Measurements from ENCODE around the gene HRH2.

Gene HRH2

DNA sequence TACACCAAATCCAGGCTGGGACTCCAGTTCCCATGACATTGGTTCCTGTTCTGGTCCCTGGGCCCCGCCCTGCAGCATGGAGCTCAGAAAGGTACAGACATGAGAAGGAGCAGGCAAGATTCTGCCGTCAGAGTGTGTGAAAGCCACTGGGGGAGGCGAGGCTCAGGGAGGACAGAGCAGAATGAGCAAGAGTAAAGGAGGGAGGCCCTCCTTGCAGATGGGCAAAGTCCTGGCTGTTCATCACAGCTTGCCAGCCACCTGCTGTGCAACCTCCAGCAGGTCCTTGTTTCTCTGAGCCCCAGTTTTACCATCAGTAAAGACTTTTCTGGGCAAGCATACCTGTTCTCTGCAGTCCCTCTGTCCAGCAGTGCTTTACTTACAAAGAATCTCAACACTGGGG lies 73.3 kb downstream of the HRH2 start:
- no peak overlapping the region for H3K4me3 ChIP-seq (replicated peaks in 1 of 2; ENCODE audit: low read depth in 2 of 2, low read length in 2 of 2)
- no peak for TF ChIP-seq CTCF (IDR thresholded peaks at IDR 0.05; ENCODE audit: low read depth, low read length)
- no peak for DNase-seq (ENCODE audit: low read depth in 2 of 2)

DNA sequence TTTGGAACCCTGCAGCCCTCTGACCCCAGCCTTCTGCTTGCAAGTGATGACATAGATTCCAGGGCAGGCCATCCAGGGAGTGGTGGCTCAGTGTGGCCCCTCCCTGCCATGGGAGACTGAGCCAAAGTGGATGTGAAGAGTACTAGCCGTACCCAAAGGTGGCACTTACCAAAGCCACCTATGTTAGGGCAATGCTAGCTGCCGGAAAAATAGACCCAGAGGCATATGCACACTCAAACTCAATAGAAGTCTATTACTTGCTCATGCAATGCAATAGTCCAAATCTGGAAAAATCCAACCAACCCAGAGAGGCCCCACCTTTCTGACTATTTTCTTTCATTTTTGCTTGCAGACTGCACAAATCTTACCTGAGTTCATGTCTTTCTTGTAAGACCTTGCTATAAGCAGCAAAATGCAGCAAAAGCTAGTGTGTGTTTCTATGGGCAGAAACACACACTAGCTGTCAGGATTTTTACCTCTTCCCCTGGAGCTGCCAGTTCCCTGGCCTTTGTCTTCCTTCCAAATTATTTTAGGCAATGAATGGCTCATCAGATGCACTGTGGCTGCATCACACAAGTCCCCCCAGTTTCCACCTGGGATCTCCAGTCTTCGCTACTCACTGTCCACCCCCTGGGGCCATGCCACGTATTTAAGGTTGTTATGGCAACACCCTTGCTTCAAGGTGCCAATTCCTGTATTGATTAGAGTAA lies 74.0 kb downstream of the HRH2 start:
- no peak for TF ChIP-seq CTCF (IDR thresholded peaks at IDR 0.05; ENCODE audit: low read depth, low read length)
- no peak for DNase-seq (ENCODE audit: low read depth in 2 of 2)
- no peak overlapping the region for H3K4me3 ChIP-seq (replicated peaks in 1 of 2; ENCODE audit: low read depth in 2 of 2, low read length in 2 of 2)

DNA sequence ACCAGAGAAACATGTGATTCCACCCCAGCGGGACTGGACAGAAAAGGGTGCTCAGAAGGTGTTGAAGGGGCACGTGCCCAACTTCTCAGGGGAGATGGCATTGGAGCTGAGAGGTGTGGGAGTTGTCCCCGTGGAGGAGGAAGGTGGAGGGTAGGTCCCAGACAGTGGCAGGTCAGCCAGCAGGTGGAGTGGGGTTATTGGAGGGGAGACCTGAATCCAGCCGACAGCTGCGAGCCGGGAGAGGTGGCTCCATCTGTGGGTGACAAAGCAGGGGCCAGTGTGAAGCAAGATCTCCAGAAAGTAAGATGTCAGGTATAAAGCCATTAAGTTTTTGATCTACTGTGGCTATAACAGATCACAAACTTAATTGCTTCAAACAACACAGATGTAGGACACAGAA lies 75.1 kb downstream of the HRH2 start:
- H3K4me3 ChIP-seq (replicated peaks in 1 of 2; ENCODE audit: low read depth in 2 of 2, low read length in 2 of 2): no peak overlapping the region
- DNase-seq (ENCODE audit: low read depth in 2 of 2): no peak
- no peak for TF ChIP-seq CTCF (IDR thresholded peaks at IDR 0.05; ENCODE audit: low read depth, low read length)

DNA sequence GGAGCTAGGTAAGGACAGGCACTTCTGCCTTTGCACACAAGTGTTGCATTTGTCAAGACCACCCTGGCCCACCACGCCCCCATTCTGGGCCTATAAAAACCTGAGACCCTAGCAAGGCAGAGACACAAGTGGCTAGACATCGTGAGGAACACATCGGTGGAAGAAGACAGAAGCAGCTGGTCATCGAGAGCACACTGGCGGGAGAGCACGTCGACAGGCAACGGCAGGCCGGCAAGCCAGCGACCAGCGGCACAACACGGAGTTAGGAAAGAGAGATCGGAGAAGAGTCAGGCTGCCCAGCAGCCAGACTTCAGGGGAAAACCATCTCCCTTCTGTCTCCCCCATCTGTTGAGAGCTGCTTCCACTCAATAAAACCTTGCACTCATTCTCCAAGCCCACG lies 76.1 kb downstream of the HRH2 start:
- H3K4me3 ChIP-seq (replicated peaks in 1 of 2; ENCODE audit: low read depth in 2 of 2, low read length in 2 of 2): no peak overlapping the region
- no peak for TF ChIP-seq CTCF (IDR thresholded peaks at IDR 0.05; ENCODE audit: low read depth, low read length)
- DNase-seq (ENCODE audit: low read depth in 2 of 2): no peak

DNA sequence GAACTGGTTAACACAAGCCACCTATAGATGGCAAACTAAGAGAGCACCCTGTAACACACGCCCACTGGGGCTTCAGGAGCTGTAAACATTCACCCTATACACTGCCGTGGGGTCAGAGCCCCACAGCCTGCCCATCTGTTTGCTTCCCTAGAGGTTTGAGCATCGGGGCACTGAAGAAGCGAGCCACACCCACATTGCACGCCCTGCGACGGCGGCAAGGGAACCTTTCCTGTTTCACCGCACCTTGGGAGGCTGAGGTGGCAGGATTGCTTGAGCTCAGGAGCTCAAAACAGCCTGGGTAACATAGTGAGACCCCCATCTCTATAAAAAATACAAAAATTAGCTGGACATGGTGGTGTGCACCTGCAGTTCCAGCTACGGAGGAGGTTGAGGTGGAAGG lies 76.6 kb downstream of the HRH2 start:
- no peak for DNase-seq (ENCODE audit: low read depth in 2 of 2)
- H3K4me3 ChIP-seq (replicated peaks in 1 of 2; ENCODE audit: low read depth in 2 of 2, low read length in 2 of 2): no peak overlapping the region
- TF ChIP-seq CTCF (IDR thresholded peaks at IDR 0.05; ENCODE audit: low read depth, low read length): no peak

- no peak for DNase-seq (ENCODE audit: low read depth in 2 of 2)
- no peak for TF ChIP-seq CTCF (IDR thresholded peaks at IDR 0.05; ENCODE audit: low read depth, low read length)
- H3K4me3 ChIP-seq (replicated peaks in 1 of 2; ENCODE audit: low read depth in 2 of 2, low read length in 2 of 2): no peak overlapping the region
These were observed 77.8 kb downstream of the HRH2 start for GRCh38 chr5:175735701-175736100.

GRCh38 chr5:175736652-175737051 lies 78.8 kb downstream of the HRH2 start:
- no peak for TF ChIP-seq CTCF (IDR thresholded peaks at IDR 0.05; ENCODE audit: low read depth, low read length)
- DNase-seq (ENCODE audit: low read depth in 2 of 2): no peak

More at GRCh38 chr5:175736652-175737051, 78.8 kb downstream of the HRH2 start:
- H3K4me3 ChIP-seq (replicated peaks in 1 of 2; ENCODE audit: low read depth in 2 of 2, low read length in 2 of 2): no peak overlapping the region
